Suppressor macrophage (primary cell): ENCODE data around the gene PTGES3.

Experiments
- DNase-seq, 4 experiments: peaks; one replicate each; pipeline ENCODE4 v3.0.0-alpha.2; 2020 to 2022

PTGES3 gene

GRCh38 chr12:56628671-56629458, 59.2 kb downstream of the PTGES3 start:
- DNase-seq: peak; percentile 47 to 73 (median 72)

GRCh38 chr12:56626701-56627100, 61.4 kb downstream of the PTGES3 start:
- no peak for DNase-seq

- DNase-seq: no peak
Measured at GRCh38 chr12:56622535-56622934, 65.5 kb downstream of the PTGES3 start.

- DNase-seq: no peak
Measured at GRCh38 chr12:56616925-56617324, 71.2 kb downstream of the PTGES3 start.

- DNase-seq: no peak
Measured at GRCh38 chr12:56616244-56616643, 71.8 kb downstream of the PTGES3 start.

GRCh38 chr12:56614627-56615026, 73.5 kb downstream of the PTGES3 start:
- DNase-seq: no peak
